SK-N-SH treated with all-trans-retinoic acid at 6 μM for 48 hours (cell line): ENCODE measurements around the gene PRXL2B.

Experiments used
- CSRNP3 ChIP-seq: fragments of 250-450 bp; sonication (Bioruptor Pico); IDR thresholded peaks from 2 replicates; pipeline ENCODE4 v1.5.1; 2021; ENCODE audit warnings: mild to moderate bottlenecking, moderate library complexity
- OSR1 ChIP-seq: fragments of 250-450 bp; sonication (Bioruptor Pico); IDR thresholded peaks from 2 replicates; pipeline ENCODE4 v1.8.0; 2022; ENCODE audit warnings: moderate library complexity, mild to moderate bottlenecking, inconsistent platforms
- POU6F1 ChIP-seq: fragments of 250-450 bp; sonication (Bioruptor Pico); IDR thresholded peaks from 2 replicates; pipeline ENCODE4 v1.8.0; 2021; ENCODE audit warnings: low read depth, mild to moderate bottlenecking, moderate library complexity, borderline replicate concordance
- RARB ChIP-seq: fragments of 250-450 bp; sonication (Bioruptor Pico); IDR thresholded peaks from 2 replicates; pipeline ENCODE4 v1.8.0; 2021; ENCODE audit warnings: mild to moderate bottlenecking, moderate library complexity
- ZC3H10 ChIP-seq: fragments of 250-450 bp; sonication (Bioruptor Pico); IDR thresholded peaks from 2 replicates; pipeline ENCODE4 v1.5.1; 2021; ENCODE audit warnings: mild to moderate bottlenecking, moderate library complexity
- ZFP3 ChIP-seq: fragments of 250-450 bp; sonication (Bioruptor Pico); IDR thresholded peaks from 2 replicates; pipeline ENCODE4 v1.5.0; 2020; ENCODE audit warnings: mild to moderate bottlenecking, moderate library complexity
- ZFP30 ChIP-seq: fragments of 450-650 bp; formaldehyde crosslinking; IDR thresholded peaks from 2 replicates; pipeline ENCODE4 v1.5.0; 2022; ENCODE audit warnings: mild to moderate bottlenecking, moderate library complexity
- ZNF565 ChIP-seq: fragments of 450-650 bp; formaldehyde crosslinking; conservative IDR thresholded peaks from 2 replicates; pipeline ENCODE4 v1.5.0; 2020; ENCODE audit warnings: low read depth, mild to moderate bottlenecking, moderate library complexity
- ZNF8 ChIP-seq: fragments of 450-650 bp; formaldehyde crosslinking; IDR thresholded peaks from 2 replicates; pipeline ENCODE4 v1.5.0; 2020; ENCODE audit warnings: mild to moderate bottlenecking, moderate library complexity
- TF ChIP-seq, protein P1 (sequence below): fragments of 250-450 bp; sonication (Bioruptor Pico); IDR thresholded peaks from 2 replicates; pipeline ENCODE4 v1.8.0; 2020; ENCODE audit warnings: mild to moderate bottlenecking, moderate library complexity, borderline replicate concordance

DNA sequence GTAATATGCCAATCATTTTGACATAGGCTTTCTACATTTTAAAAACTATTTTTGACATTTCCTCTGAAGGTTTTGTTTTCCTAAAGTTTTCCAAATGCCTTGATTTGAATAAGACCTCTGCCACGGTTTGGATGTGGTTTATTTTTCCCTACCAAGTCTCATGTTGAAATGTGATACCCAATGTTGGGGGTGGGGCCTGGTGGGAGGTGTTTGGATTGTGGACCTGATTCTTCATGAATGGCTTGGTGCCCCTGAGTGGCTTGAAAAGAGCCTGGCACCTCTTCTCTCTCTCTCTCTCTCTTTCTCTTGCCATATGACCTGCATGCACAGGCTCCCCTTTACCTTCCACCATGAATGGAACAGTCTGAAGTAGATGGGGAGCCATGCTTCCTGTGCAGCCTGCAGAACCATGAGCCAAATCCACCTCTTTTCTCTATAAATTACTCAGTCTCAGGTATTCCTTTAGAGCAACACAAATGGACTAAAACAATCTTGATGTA is 31.4 kb downstream of the PRXL2B start:
- TF ChIP-seq ZFP30 = no peak
- TF ChIP-seq ZNF8 (CRISPR knock-in tag) = no peak
- TF ChIP-seq, protein P1, sequence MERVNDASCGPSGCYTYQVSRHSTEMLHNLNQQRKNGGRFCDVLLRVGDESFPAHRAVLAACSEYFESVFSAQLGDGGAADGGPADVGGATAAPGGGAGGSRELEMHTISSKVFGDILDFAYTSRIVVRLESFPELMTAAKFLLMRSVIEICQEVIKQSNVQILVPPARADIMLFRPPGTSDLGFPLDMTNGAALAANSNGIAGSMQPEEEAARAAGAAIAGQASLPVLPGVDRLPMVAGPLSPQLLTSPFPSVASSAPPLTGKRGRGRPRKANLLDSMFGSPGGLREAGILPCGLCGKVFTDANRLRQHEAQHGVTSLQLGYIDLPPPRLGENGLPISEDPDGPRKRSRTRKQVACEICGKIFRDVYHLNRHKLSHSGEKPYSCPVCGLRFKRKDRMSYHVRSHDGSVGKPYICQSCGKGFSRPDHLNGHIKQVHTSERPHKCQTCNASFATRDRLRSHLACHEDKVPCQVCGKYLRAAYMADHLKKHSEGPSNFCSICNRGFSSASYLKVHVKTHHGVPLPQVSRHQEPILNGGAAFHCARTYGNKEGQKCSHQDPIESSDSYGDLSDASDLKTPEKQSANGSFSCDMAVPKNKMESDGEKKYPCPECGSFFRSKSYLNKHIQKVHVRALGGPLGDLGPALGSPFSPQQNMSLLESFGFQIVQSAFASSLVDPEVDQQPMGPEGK = no peak
- no peak for TF ChIP-seq ZC3H10 (CRISPR knock-in tag)
- TF ChIP-seq RARB (CRISPR knock-in tag) = no peak
- no peak for TF ChIP-seq ZNF565 (CRISPR knock-in tag)
- TF ChIP-seq ZFP3 (CRISPR knock-in tag) = no peak
- no peak for TF ChIP-seq CSRNP3 (CRISPR knock-in tag)
- TF ChIP-seq OSR1 (CRISPR knock-in tag) = no peak
- no peak for TF ChIP-seq POU6F1 (CRISPR knock-in tag)
